HG03175 (cell line): ENCODE results near the gene ZNF24.

Source experiments
- ATAC-seq: cut with Tn5 transposase; IDR thresholded peaks from one replicate; pipeline ENCODE4 v1.9.1; 2021; ENCODE audit warnings: mild to moderate bottlenecking, moderate library complexity; ENCODE audit not compliant: unreplicated experiment

The ZNF24 gene

DNA sequence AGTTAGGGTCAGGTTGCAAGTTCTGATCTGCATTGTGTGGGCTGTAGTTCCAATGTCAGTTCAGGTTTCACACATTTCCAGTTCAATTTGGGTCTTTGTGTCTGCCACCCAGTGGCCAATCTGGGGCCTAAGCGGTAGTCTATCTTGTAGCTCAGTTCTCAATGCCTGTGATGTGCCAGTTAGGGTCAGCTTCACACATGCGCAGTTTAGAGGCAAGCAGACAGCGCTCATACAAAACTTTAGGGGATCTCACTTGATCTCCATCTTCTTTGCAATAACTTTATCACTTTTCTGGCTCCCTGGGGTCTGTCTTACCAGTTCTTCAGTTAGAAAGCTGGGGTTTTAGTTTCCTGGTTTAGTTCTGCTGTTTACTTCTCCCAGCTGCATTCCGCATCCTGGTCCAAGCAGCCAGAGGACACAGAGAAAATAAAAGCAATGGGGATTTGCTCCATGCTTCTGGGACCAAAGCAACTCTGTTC lies 11.0 kb upstream of the ZNF24 start:
- peak; percentile 91 for ATAC-seq

DNA sequence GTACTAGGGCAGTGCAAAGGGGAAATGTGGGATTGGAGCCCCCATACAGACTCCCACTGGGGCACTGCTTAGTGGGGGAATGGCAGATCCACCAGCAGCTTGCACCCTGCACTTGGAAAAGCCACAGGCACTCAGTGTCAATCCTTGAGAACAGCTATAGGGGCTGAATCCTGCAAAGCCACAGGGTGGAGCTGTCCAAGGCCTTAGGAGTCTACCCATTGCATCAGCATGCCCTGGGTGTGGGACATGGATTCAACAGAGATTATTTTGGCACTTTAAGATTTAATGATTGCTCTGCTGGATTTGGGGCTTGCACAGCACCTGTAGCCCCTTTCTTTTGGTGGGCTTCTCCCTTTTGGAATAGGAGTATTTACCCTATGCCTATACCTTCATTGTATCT lies 8.6 kb upstream of the ZNF24 start:
- no peak for ATAC-seq

DNA sequence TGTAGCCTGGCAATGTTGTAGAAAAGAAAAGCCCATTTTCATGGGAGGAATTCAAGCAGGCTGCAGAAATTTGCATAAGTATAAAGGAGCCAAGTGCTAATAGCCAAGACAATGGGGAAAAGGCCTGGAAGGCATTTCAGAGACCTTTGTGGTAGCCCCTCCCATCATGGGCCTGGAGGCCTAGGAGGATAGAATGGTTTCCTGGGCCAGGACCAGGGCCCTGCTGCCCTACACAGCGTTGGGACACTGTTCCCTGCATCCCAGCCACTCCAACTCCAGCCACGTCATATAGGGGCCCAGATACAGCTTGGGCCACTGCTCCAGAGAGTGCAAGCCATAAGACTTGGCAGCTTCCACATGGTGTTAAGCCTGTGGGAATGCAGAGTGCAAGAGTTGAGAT lies 8.1 kb upstream of the ZNF24 start:
- ATAC-seq = no peak

DNA sequence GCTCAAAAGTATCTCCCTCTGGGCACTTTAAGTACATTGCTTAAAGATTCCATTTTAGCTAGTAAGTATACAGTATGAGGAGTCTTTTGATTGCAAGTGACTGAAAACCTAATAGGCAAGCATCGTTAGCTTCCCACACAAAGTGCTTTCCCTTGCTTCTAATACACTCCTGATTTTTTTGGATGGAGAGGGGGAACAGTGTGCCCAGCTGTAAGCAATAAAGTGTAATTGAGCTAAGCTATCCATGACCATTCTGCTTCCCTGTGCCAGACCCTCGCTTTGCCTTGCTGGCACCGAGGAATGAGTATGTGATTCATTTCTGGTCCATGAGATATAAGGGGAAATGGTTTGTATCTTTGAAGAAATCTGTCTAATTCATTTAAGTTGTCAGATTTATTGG lies 3.8 kb upstream of the ZNF24 start:
- ATAC-seq = no peak

DNA sequence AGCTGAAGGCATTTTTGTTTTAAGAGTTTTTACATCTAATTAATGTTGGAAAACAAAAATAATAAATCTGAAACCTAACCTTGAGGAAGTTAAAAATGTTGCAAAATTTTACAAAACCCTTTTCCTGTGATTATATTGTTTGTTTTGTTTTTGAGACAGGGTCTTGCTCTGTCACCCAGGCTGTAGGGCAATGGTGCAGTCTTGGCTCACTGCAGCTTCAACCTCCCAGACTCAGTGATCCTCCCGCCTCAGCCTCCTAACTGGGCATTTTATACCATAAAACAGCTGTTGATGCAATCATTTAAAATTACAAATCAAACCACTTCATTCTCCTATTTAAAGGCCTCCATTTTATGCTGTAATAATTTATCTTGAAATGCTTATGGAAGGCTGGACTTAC lies 1.7 kb upstream of the ZNF24 start:
- ATAC-seq = no peak

DNA sequence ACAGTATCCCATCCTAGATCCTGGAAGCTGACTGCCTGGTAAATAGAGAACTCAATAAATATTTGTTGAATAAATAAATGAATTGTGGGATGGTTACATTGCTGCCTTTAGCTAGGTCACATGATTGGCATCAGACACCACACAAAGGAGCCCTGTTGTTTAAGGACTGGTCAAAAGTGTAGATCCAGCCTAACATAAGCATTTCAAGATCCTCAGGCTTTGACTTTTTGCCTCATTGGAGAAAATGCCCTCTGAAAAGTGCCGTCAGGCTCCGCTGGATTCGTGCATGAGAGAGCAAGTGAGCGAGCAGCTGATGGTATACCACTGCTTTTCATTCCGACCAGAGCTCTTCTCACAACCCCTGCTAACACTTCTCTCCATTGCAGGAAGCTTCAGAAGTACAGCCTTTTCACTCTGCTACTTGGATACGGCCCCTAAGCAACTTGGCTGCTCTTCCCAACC lies 1.3 kb upstream of the ZNF24 start:
- no peak for ATAC-seq

DNA sequence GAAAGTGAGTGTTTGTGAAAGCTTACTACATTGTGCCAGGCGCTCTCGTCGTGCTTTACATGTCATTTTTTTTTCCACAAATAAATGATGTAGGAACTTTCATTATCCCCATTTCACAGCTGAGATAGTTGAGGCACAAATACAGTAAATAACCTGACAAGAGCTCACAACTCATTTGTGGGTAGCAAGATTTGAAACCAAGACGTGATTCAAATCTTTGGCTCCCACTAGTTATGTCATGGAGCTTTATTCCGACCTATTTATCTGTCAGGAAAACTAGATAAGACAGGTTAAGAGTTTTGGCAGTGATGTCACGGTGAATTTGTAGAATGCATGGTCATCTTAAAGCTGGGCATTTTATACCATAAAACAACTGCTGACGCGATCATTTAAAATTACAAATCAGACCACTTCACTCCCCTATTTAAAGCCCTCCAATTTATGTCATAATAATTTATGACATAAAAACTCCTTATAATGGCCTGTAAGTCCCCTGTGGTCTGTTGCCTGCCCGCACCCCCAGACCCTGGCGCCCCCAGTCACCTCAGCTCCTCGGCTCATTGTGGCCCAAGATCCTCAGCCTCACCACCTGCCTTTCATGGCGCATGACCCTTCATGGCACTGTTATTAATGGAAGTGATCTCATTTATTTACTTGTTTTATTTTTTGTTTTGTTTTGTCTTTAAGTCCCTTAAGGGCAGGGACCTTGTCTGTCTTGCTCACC lies 678 bp upstream of the ZNF24 start:
- no peak for ATAC-seq

DNA sequence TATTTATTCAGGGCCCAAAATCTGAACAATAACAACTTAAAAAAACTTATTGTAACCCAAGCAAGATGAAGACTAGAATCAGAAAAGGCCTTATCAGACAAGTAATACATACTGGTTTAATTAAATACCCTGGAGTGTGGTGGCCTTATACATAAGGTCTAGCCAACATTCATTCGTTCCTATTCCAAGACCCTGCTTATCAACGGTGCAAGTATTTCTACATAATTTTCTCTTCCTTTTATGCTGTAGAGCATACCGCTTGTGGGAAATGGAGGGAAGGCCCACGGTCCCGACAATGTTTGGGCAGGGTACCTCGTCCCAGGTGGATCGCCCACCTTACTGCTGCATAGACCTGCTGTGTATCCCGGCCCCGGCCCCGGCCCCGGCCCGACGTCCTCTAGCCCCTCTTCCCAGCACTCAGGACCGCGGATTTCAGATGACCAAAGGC lies 708 bp downstream of the ZNF24 start:
- ATAC-seq = peak; percentile 2

DNA sequence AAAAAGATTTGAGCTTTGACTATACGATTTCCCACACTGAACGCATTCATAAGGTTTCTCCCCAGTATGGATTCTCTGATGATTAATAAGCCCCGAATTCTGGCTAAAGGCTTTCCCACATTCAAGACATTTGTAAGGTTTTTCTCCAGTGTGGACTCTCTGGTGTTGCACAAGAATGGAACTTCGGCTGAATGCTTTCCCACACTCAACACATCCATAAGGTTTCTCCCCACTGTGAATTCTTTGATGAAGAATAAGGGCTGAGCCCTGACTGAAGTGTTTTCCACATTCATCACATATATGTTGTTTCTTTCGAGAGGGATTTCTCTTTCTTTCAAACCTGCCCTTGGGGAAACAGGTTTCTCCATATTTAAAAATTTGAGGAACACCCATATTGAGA lies 6.9 kb downstream of the ZNF24 start:
- ATAC-seq = no peak

DNA sequence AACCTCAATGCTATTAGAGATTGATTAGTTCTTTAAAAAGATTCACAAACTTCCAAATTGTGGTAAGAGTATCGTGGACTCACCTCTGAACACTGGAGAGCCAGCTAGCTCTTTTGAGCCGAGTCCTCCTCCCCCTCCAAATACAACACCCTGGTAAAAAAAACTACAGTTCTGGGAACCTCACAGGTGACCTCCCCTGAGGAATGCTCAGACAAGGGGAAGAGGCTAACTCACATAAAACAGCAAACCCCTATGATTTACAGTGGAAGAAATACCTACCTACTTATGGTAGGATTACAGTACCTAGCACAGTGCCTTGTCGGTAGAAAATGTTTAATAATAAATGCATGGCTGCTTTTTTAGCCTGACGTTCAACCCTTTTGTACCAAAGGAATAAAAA lies 8.4 kb downstream of the ZNF24 start:
- ATAC-seq = no peak

DNA sequence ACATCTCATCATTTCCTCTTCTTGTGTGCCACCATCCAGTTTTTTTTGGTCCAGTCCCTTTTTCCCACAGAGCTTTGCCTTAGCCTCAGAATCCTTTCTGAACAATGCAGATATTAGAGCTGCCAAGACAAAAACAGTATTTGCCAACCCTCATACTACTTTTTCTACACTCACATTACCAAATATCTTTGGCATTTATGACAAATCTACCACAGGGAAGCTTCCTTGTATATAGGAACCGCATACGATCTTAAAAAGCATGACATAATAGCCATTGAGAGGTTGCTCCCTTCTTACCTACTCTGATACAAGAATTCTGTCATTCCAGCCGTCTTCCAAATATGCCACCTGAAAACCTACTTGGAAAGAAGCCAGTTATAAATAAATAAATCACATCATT lies 9.4 kb downstream of the ZNF24 start:
- ATAC-seq = no peak

DNA sequence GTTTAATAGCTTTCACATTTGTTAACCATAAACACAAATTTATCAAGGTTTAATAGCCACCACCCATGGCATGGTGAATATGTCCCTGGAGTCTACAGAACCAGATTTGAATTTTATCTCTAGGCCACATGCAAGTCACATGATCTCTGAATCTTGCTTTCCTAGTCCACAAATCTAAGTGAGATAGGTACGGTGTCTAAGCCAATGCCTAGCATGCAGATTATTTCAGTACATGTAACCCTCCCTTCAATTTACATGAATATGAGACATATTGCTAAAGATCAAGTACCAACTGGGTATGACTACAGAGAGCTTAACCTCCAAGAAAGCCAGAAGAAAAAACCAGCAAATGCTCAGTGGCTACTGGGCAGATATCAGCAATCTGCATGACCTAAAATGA lies 10.0 kb downstream of the ZNF24 start:
- no peak for ATAC-seq

DNA sequence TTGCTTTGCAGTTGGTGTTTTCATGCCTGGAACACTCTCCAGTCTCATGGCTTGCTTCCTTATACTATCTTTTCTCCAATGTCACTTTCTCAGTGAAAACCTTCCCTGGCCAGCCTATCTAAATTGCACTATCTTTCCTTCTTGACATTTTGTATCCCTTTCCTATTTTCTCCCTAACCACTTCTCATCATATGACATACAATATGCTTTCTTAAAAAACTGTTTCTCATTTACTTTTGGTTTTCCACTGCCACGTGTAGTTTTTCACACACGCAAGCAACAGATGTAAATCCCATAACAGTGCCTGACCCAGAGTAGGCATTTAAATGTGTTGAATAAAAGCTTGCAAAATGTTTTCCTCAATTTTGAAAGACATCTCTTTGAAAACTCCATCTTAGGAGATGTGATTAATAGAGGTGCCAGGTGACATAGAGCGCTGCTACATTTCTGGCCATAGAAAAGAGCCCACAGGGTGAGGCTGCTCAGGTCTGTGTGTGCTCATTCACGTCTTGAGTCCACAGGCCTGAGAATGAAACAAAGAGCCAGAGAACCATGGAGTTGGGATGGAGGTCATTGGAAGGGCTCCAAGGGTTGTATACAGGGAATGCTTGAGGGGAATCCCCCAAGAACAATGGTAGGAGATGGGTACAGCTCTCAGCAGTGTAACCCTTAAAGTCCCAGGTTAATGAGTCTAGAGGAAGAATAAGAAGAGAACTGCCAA lies 12.7 kb downstream of the ZNF24 start:
- no peak for ATAC-seq

DNA sequence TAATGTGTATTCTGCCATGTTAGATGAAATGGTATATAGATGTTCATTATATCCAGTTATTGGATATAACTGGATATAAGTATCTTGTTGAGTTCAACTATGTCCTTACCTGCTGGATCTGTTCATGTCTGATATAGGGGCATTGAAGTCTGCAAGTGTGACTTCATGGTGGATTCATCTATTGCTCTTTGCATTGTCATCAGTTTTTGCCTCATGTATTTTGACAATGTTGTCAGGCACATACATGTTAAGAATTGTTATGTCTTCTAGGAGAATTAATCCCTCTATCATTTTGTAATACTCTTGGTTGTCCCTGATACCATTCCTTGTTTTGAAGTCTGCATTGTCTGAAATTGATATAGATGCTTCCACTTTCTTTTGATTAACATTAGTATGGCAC lies 15.4 kb downstream of the ZNF24 start:
- no peak for ATAC-seq

DNA sequence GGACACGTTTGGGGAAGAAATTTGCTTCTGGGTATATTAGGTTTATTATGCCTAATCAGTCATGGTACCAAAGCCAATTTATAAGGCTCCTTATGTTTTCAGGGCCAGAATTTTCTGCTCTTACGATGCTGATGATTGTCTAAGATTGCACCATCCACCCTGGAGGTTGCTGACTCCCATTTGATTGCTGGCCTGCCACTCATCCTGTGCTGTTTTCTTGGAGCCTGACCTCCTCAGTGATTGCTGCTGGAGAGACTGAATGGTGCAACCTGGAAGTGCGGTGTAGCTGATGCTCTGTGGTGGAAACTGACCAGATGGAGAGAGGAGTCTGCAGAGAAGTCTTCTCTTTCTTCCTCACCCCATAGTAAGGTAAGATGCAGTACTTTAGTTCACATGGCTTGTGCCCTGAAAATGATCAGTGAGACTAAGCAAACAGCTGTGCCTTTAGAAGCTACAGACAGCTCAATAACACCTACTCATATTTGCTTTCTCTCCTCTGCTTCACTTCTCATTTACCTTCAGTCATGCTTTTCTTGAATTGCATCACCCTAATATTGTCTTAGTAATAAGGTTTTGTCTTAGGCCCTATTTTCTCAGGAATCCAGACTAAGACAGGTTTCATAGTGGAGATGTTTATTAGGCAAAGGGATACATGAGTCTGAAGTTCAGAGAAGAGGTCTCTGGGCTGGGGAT lies 17.4 kb downstream of the ZNF24 start:
- ATAC-seq = no peak

DNA sequence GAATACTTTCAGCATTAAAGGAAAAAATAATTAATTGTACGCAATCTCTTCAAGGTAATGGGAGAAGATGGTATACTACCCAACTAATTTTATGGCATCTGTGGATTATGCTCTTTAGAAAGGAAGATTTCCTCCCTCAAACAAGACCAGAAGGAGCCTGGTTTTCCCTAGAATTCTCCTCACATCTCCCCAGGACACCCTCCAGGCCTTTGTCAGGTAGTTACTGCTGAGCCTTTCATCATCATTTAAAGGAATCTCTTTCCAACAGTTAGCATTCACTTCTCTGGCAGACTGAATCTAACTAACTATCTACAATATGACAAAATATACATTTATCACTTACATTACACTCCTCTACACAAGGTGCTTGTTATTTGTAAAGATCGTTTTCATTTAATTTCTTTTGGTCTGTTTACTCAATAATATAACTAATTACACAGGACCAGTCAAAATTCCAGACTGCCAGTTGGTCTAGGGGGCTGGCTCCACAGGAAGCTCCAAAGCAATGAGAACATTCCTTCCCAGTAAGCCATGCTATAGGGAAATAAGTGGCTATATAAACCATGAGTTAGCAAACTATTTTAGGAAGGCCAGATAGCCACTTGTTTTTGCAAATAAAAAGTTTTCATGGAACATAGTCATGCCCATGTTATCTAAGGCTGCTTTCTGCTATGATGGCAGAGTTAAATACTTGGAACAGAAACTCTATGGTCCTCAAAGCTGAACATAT lies 19.1 kb downstream of the ZNF24 start:
- no peak for ATAC-seq

DNA sequence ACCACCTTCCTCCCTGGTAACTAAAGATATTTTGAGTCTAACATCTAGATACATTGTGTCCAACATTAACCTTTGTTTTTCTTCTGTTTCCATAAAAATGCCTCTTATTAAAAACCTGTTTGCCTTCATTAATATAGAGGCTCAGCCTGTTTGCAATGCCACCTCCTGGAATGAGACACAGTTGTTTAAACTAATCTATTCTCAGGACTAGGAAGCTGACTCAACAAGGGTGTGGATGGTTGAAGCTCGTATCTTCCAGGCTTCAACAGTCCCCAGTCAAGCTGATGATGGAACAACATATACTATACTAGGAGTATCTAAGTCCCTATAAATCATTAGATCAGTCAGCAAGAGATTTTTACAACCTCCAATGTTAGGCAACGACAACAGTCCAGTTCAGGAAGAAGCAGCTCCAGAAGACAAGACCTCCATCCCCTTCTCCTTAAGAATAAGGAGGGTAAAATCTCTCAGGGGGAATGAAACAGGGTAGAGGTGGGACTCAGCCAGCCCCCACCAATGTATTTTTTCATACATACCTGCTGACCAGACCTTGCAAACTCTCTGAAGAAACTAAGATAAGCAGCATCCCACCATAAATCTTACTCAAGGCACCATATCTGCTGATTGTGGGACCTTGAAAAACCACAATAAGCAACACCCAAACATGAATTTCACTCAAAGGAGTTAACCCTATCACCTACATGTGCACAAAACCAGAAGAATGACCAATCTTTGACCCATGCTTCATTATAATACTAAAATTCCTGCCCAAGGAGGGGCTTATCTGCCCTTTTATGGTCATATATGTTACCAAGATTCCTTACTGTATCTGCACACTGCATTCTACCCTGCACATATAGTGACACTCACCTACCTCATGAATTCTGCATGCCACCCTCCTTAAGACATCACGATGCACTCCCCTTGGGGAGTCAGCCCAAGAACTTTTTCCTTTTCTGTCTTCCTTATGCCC lies 21.4 kb downstream of the ZNF24 start:
- ATAC-seq = no peak

DNA sequence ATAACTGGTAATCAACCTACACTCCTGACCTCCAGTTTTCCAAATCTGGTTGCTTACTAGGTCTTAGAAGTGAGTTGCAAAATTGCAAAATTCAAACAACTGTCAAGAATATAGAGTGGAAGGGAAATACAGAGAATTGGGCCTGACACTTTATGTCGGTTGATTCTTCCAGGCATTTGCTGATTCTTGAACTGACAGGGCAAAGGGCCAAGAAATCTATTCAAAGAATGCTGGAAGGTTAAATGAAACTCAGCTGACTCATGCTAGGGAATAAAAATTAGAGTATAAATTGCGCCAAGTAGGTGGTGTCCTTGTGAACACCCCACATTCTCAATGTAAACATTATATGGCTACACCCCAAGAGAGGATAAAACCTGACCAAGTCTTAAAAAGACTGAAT lies 32.7 kb downstream of the ZNF24 start:
- no peak for ATAC-seq

DNA sequence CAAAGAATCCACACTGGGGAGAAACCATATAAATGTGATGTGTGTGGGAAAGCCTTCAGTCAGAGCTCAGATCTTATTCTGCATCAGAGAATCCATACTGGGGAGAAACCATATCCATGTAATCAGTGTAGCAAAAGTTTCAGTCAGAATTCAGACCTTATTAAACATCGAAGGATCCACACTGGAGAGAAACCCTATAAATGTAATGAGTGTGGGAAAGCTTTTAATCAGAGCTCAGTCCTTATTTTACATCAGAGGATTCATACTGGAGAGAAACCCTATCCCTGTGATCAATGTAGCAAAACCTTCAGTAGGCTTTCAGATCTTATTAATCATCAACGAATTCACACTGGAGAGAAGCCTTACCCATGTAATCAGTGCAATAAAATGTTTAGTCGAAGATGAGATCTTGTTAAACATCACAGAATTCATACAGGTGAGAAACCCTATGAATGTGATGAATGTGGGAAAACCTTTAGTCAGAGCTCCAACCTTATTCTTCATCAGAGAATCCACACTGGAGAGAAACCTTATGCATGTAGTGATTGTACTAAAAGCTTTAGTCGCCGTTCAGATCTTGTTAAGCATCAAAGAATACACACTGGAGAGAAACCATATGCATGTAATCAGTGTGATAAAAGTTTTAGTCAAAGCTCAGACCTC lies 37.5 kb downstream of the ZNF24 start:
- ATAC-seq = no peak
